Measurements from ENCODE around the gene CPE.

DNA sequence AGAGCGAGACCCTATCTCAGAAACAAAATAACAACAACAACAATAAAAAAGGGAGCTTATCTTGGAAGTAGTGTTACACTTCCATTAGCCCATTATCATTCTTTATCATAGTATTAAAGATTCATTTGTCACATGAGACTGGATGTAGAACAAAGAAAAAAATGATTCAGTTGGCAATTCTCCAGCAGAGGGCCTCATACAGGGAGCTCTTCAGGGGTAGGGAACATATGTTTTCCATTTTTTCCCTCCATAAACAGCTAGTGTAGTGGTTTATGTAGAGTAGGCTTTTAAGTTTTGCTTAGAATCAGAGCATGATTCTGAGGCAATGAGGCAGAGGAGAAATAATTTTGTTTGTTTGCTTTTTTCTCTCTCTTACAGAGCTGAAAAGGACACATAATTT, 5.8 kb downstream of the CPE start:
- TF ChIP-seq, protein P1, sequence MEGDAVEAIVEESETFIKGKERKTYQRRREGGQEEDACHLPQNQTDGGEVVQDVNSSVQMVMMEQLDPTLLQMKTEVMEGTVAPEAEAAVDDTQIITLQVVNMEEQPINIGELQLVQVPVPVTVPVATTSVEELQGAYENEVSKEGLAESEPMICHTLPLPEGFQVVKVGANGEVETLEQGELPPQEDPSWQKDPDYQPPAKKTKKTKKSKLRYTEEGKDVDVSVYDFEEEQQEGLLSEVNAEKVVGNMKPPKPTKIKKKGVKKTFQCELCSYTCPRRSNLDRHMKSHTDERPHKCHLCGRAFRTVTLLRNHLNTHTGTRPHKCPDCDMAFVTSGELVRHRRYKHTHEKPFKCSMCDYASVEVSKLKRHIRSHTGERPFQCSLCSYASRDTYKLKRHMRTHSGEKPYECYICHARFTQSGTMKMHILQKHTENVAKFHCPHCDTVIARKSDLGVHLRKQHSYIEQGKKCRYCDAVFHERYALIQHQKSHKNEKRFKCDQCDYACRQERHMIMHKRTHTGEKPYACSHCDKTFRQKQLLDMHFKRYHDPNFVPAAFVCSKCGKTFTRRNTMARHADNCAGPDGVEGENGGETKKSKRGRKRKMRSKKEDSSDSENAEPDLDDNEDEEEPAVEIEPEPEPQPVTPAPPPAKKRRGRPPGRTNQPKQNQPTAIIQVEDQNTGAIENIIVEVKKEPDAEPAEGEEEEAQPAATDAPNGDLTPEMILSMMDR (IDR thresholded peaks at IDR 0.05), result no peak
- TF ChIP-seq POLR2A (IDR thresholded peaks at IDR 0.05) (no peak), POLR2AphosphoS5 (IDR thresholded peaks at IDR 0.05; ENCODE audit: insufficient read depth in 1 of 2, low read depth in 1 of 2) (no peak)

All from vagina (tissue), 2 donors.